HCT116 (cell line): ENCODE results near the gene DEGS1. TPM values are rescaled to one million over a fixed set of nuclear protein-coding genes. Genes with fewer than 3 reads are reported as not detected.

Experiments
- ATAC-seq: fragments of 200-7000 bp; cut with Tn5 transposase; 2 replicates; pipeline ENCODE4 v1.9.1; 2020; ENCODE audit warnings: mild to moderate bottlenecking, moderate library complexity
- Bru-seq: library from RNA; stranded (reverse); fragments of 400-500 nt; gene quantifications from one replicate; lab custom pipeline; 2021; lab: Mats Ljungman, UMichigan
- BruChase-seq, 2 experiments: library from RNA; stranded (reverse); fragments of 400-500 nt; gene quantifications; one replicate each; lab custom pipeline; 2021; lab: Mats Ljungman, UMichigan
- BruUV-seq: library from RNA; stranded (reverse); fragments of 400-500 nt; replicated peaks from 2 replicates; lab custom pipeline; 2021; lab: Mats Ljungman, UMichigan
- CTCF ChIA-PET: fragments of 300-600 bp; sonication (Branson Sonifier 250); formaldehyde crosslinking; loops from one replicate; lab custom pipeline; 2021; ENCODE audit warnings: antibody characterized with exemption; lab: Charles Lee
- POLR2A ChIA-PET: fragments of 300-600, 350-600 bp; sonication (Branson Sonifier 250); formaldehyde crosslinking; loops from one replicate; lab custom pipeline; 2021; ENCODE audit warnings: antibody characterized with exemption; lab: Charles Lee
- RAD21 ChIA-PET, 2 experiments: fragments of 300-600 bp; sonication (Branson Sonifier 250); formaldehyde crosslinking; loops; one replicate each; lab custom pipeline; 2023; ENCODE audit warnings: low total read pairs in 2 of 2; ENCODE audit not compliant: uncharacterized antibody in 2 of 2, unreplicated experiment in 2 of 2, low non-redundant PET in 1 of 2; lab: Charles Lee
- DNase-seq: peaks from one replicate; pipeline ENCODE4 v3.0.0-alpha.2; 2010; ENCODE audit warnings: low read depth, low spot score
- H2AFZ ChIP-seq: fragments of 200-600 bp; shearing (Covaris generic), sonication (generic); 2 replicates; pipeline ENCODE4 v1.6.1; 2017; ENCODE audit warnings: low read depth, mixed run types, mixed read lengths, antibody characterized with exemption, low read length; ENCODE audit not compliant: poor library complexity, severe bottlenecking
- H3K27ac ChIP-seq: 2 replicates; pipeline ENCODE4 v1.5.1; 2012; ENCODE audit warnings: low read depth, low read length
- H3K27me3 ChIP-seq: fragments of 200-600 bp; sonication (generic); 2 replicates; pipeline ENCODE4 v1.6.1; 2016; ENCODE audit warnings: mixed run types, low read length, mixed read lengths; ENCODE audit not compliant: insufficient read depth
- H3K36me3 ChIP-seq, 2 experiments: fragments of 200-500 bp in 1 of 2; fragments of 200-600 bp in 1 of 2; sonication (Bioruptor generic) in 1 of 2; sonication (generic) in 1 of 2; 2 replicates each; pipeline versions ENCODE4 v1.5.1 to v1.6.1; 2014 to 2016; ENCODE audit warnings: low read length in 2 of 2, inconsistent platforms in 1 of 2, mixed read lengths in 1 of 2, mixed run types in 1 of 2; ENCODE audit not compliant: insufficient read depth in 2 of 2, control insufficient read depth in 1 of 2
- H3K4me1 ChIP-seq, 2 experiments: fragments of 200-600 bp in 1 of 2; sonication (generic) in 1 of 2; 2 replicates each; pipeline versions ENCODE4 v1.5.1 to v1.6.1; 2012 to 2017; ENCODE audit warnings: low read length in 2 of 2, inconsistent platforms in 1 of 2, mild to moderate bottlenecking in 1 of 2, mixed read lengths in 1 of 2, mixed run types in 1 of 2, moderate library complexity in 1 of 2; ENCODE audit not compliant: insufficient read depth in 2 of 2, control insufficient read depth in 1 of 2
- H3K4me2 ChIP-seq: fragments of 200-600 bp; sonication (generic); 2 replicates; pipeline ENCODE4 v1.6.1; 2017; ENCODE audit warnings: mixed run types, low read length, mixed read lengths
- H3K4me3 ChIP-seq, 2 experiments: fragments of 200-600 bp in 1 of 2; sonication (generic) in 1 of 2; replicated peaks in 1 of 2; 2 replicates each; pipeline ENCODE4 v1.5.1; 2011 to 2016; ENCODE audit warnings: low read length in 2 of 2, control low read depth in 1 of 2, low read depth in 1 of 2, mild to moderate bottlenecking in 1 of 2, mixed read lengths in 1 of 2, mixed run types in 1 of 2
- H3K79me2 ChIP-seq: fragments of 200-600 bp; sonication (generic); 2 replicates; pipeline ENCODE4 v1.6.1; 2017; ENCODE audit warnings: mild to moderate bottlenecking, mixed run types, low read length, moderate library complexity, mixed read lengths; ENCODE audit not compliant: insufficient read depth
- H3K9ac ChIP-seq: fragments of 200-600 bp; sonication (generic); 2 replicates; pipeline ENCODE4 v1.6.1; 2016; ENCODE audit warnings: low read length, mixed read lengths
- H3K9me2 ChIP-seq: fragments of 200-600 bp; sonication (generic), shearing (Covaris generic); 2 replicates; pipeline ENCODE4 v1.6.1; 2017; ENCODE audit warnings: mixed run types, mild to moderate bottlenecking, moderate library complexity; ENCODE audit not compliant: insufficient read depth
- H3K9me3 ChIP-seq, 2 experiments: fragments of 200-500 bp in 1 of 2; fragments of 200-600 bp in 1 of 2; sonication (Bioruptor generic) in 1 of 2; sonication (generic) in 1 of 2; 2 replicates each; pipeline ENCODE4 v1.6.1; 2014 to 2017; ENCODE audit warnings: low read length in 2 of 2, mixed read lengths in 2 of 2, inconsistent platforms in 1 of 2, low read depth in 1 of 2, mild to moderate bottlenecking in 1 of 2, mixed run types in 1 of 2, moderate library complexity in 1 of 2; ENCODE audit not compliant: control insufficient read depth in 1 of 2, insufficient read depth in 1 of 2
- H4K20me1 ChIP-seq: fragments of 200-600 bp; sonication (generic), shearing (Covaris generic); 2 replicates; pipeline ENCODE4 v1.6.1; 2017; ENCODE audit warnings: mixed run types, mild to moderate bottlenecking, moderate library complexity; ENCODE audit not compliant: insufficient read depth
- ATF3 ChIP-seq: IDR thresholded peaks from 2 replicates; pipeline ENCODE4 v1.6.1; 2012
- CBX3 ChIP-seq: IDR thresholded peaks from 2 replicates; pipeline ENCODE4 v1.6.1; 2012; ENCODE audit warnings: low read depth
- CEBPB ChIP-seq: IDR thresholded peaks from 2 replicates; pipeline ENCODE4 v1.6.1; 2012; ENCODE audit warnings: low read depth
- EGR1 ChIP-seq: IDR thresholded peaks from 2 replicates; pipeline ENCODE4 v1.6.1; 2012; ENCODE audit warnings: low read depth
- ELF1 ChIP-seq: IDR thresholded peaks from 2 replicates; pipeline ENCODE4 v1.6.1; 2012; ENCODE audit warnings: low read depth, borderline replicate concordance
- EZH2 ChIP-seq: fragments of 200-600 bp; sonication (generic); IDR thresholded peaks from 2 replicates; pipeline ENCODE4 v1.6.1; 2017; ENCODE audit warnings: antibody characterized with exemption, mixed run types
- FOSL1 ChIP-seq: IDR thresholded peaks from 2 replicates; pipeline ENCODE4 v1.6.1; 2012; ENCODE audit warnings: low read depth
- JUND ChIP-seq: IDR thresholded peaks from 2 replicates; pipeline ENCODE4 v1.6.1; 2012
- POLR2AphosphoS5 ChIP-seq: IDR thresholded peaks from 2 replicates; pipeline ENCODE4 v1.6.1; 2011; ENCODE audit warnings: mild to moderate bottlenecking, low read depth, low read length, moderate library complexity
- RAD21 ChIP-seq: IDR thresholded peaks from 2 replicates; pipeline ENCODE4 v1.6.1; 2012; ENCODE audit warnings: low read depth, mild to moderate bottlenecking
- SP1 ChIP-seq: IDR thresholded peaks from 2 replicates; pipeline ENCODE4 v1.6.1; 2012; ENCODE audit warnings: low read depth
- SRF ChIP-seq: IDR thresholded peaks from 2 replicates; pipeline ENCODE4 v1.6.1; 2012; ENCODE audit warnings: low read depth
- TCF7L2 ChIP-seq: IDR thresholded peaks from 2 replicates; pipeline ENCODE4 v1.7.0; 2011; ENCODE audit warnings: borderline replicate concordance, inconsistent platforms; ENCODE audit not compliant: insufficient read depth, insufficient read length; ENCODE audit errors: extremely low read depth
- YY1 ChIP-seq: IDR thresholded peaks from 2 replicates; pipeline ENCODE4 v1.6.1; 2011; ENCODE audit warnings: low read length, low read depth, moderate library complexity, mild to moderate bottlenecking; ENCODE audit not compliant: insufficient replicate concordance; ENCODE audit errors: extremely low read depth
- ZBTB33 ChIP-seq: IDR thresholded peaks from 2 replicates; pipeline ENCODE4 v1.6.1; 2011; ENCODE audit warnings: mild to moderate bottlenecking, low read length, moderate library complexity; ENCODE audit not compliant: insufficient replicate concordance; ENCODE audit errors: extremely low read depth
- intact Hi-C: fragments of 100-400 bp; cut with micrococcal nuclease; formaldehyde crosslinking; loops from 2 replicates; pipeline ENCODE4 v1.10.0; 2022
- long read RNA-seq: library from polyadenylated mRNA; unstranded; transcript quantifications from one replicate; pipeline ENCODE4 v2.0.0, GENCODE V29; 2021; ENCODE audit not compliant: unreplicated experiment
- polyA plus RNA-seq: library from polyadenylated mRNA; unstranded; fragments of >200 nt; gene quantifications from 2 replicates; pipeline ENCODE4 v1.2.1, GENCODE V29; 2012; ENCODE audit warnings: missing spikeins
- total RNA-seq: library from RNA; stranded (reverse); gene quantifications from one replicate; pipeline ENCODE4 v1.2.1, GENCODE V29; 2021; ENCODE audit not compliant: unreplicated experiment
- TF ChIP-seq, protein P1 (sequence below): IDR thresholded peaks from 2 replicates; pipeline ENCODE4 v1.6.1; 2012; ENCODE audit warnings: low read depth
- TF ChIP-seq, protein P2 (sequence below): IDR thresholded peaks from 2 replicates; pipeline ENCODE4 v1.6.1; 2012

DEGS1 gene
- total RNA-seq (23.1 TPM), Bru-seq, nascent RNA (percentile 72 among the genes with signal in this experiment), BruChase-seq, experiment 1, labeled RNA remaining after a 6-hour chase (percentile 80 among the genes with signal in this experiment), BruChase-seq, experiment 2, labeled RNA remaining after a 2-hour chase (percentile 83 among the genes with signal in this experiment)
- polyA plus RNA-seq: 7.6 and 10.7 TPM in 2 replicates
- long read RNA-seq, transcript DEGS1-201 (3 exons, 2,101 nt): major isoform, 29 of 37 reads
- long read RNA-seq, partial matches to known transcripts: 1 of 37 reads
- long read RNA-seq, other reads (novel, unspliced or antisense): 7 of 37 reads

GRCh38 chr1:224182866-224183590 lies at the start of gene DEGS1:
DEGS1 (plus strand) TSS chr1:224183240; CDS start chr1:224183337, 97 bp downstream.
- Histone ChIP-seq H3K4me3 (peak within 1 kb of the TSS; percentile 78 to 89), H3K9me2 (no peaks in the 10 kb centered on the region), H3K4me2 (peak within 1 kb of the TSS; percentile 90), H3K27ac (peak within 1 kb of the TSS; percentile 86), H3K9me3 (no peaks in the 10 kb centered on the region), H4K20me1 (no peaks in the 10 kb centered on the region), H3K9ac (peak within 1 kb of the TSS; percentile 90), H3K36me3 (no peaks in the 10 kb centered on the region), H3K79me2 (peaks cover 45% of the 10 kb centered on the region), H3K27me3 (no peaks in the 10 kb centered on the region), H2AFZ (peak within 1 kb of the TSS; percentile 74), H3K4me1 (peaks cover 2 to 23% of the 10 kb centered on the region in 2 experiments; a peak in 3 of 4 replicates)
- ATAC-seq (peak; percentile 87), DNase-seq (peak; percentile 40)
- no TSS peak for BruUV-seq
- CTCF ChIA-PET: interaction anchor here (0.7 kb wide), 1 partner anchor 9 kb away, joined by 3 read pairs; no protein-coding TSS in a partner anchor
- intact Hi-C loops: no loop called here
- RAD21 ChIA-PET: interaction anchor here in 1 of 2 experiments (1.2 kb wide), 1 partner anchor 147 kb away, joined by 3 read pairs; the partner anchor contains the start of gene NVL
- POLR2A ChIA-PET: interaction anchor here (0.7 kb wide), 3 partner anchors 10 to 530 kb away, joined by 3 read pairs; no protein-coding TSS in a partner anchor
- no peak for TF ChIP-seq ELF1
- TF ChIP-seq POLR2AphosphoS5: peak; percentile 78; the same call in 1 of the 2 replicates
- TF ChIP-seq ZBTB33: no peak
- no peak for TF ChIP-seq FOSL1
- no peak; the same call in 1 of the 2 replicates for TF ChIP-seq SP1
- TF ChIP-seq CBX3: 0 out of 2 replicates have a peak, but pooled peaks have one; percentile 17
- TF ChIP-seq YY1: no peak
- TF ChIP-seq TCF7L2: no peak
- TF ChIP-seq SRF: no peak
- TF ChIP-seq RAD21: peak; percentile 21; the same call in 1 of the 2 replicates
- no peak for TF ChIP-seq EZH2
- no peak for TF ChIP-seq JUND
- TF ChIP-seq, protein P1, sequence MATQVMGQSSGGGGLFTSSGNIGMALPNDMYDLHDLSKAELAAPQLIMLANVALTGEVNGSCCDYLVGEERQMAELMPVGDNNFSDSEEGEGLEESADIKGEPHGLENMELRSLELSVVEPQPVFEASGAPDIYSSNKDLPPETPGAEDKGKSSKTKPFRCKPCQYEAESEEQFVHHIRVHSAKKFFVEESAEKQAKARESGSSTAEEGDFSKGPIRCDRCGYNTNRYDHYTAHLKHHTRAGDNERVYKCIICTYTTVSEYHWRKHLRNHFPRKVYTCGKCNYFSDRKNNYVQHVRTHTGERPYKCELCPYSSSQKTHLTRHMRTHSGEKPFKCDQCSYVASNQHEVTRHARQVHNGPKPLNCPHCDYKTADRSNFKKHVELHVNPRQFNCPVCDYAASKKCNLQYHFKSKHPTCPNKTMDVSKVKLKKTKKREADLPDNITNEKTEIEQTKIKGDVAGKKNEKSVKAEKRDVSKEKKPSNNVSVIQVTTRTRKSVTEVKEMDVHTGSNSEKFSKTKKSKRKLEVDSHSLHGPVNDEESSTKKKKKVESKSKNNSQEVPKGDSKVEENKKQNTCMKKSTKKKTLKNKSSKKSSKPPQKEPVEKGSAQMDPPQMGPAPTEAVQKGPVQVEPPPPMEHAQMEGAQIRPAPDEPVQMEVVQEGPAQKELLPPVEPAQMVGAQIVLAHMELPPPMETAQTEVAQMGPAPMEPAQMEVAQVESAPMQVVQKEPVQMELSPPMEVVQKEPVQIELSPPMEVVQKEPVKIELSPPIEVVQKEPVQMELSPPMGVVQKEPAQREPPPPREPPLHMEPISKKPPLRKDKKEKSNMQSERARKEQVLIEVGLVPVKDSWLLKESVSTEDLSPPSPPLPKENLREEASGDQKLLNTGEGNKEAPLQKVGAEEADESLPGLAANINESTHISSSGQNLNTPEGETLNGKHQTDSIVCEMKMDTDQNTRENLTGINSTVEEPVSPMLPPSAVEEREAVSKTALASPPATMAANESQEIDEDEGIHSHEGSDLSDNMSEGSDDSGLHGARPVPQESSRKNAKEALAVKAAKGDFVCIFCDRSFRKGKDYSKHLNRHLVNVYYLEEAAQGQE: no peak
- TF ChIP-seq ATF3: no peak
- TF ChIP-seq, protein P2, sequence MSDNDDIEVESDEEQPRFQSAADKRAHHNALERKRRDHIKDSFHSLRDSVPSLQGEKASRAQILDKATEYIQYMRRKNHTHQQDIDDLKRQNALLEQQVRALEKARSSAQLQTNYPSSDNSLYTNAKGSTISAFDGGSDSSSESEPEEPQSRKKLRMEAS: peak; percentile 67; the same call in 1 of the 2 replicates
- TF ChIP-seq CEBPB: no peak
- TF ChIP-seq EGR1: peak; percentile 87
